ENCODE measurements around the gene PRSS53. TPM values are rescaled to one million over a fixed set of nuclear protein-coding genes. Genes with fewer than 3 reads are reported as not detected.
A peak's percentile ranks its signal among the peaks of the same experiment; 100 is the strongest.

PRSS53 gene
- total RNA-seq, 2 experiments from 2014 or later = 4.7 to 4.9 TPM

GRCh38 chr16:31063843-31064611 lies 24.7 kb downstream of the PRSS53 start:
- Mint-ChIP-seq H3K9me3 (no peaks in the 10 kb centered on the region), H3K4me3 (peak overlapping the region; percentile 66), H3K27me3 (no peaks in the 10 kb centered on the region), H3K4me1 (peaks cover 43% of the 10 kb centered on the region), H3K27ac (peak overlapping the region; percentile 93), H3K36me3 (ENCODE audit: low read depth) (peaks cover 44% of the 10 kb centered on the region)
- DNase-seq = peak; percentile 54
- POLR2A ChIA-PET = interaction anchor here (0.9 to 3.2 kb wide), 6 partner anchors 10 to 116 kb away, joined by 3 to 34 read pairs (median 4); partner anchors contain the start of genes FUS, KAT8, VKORC1 and ZNF646
- CTCF ChIA-PET = interaction anchor here (1.1 to 1.9 kb wide), 3 partner anchors 10 to 78 kb away, joined by 3 to 6 read pairs (median 3); partner anchors contain the start of genes ZNF646 and ZNF668

GRCh38 chr16:31063495-31063842 lies 25.3 kb downstream of the PRSS53 start:
- peak overlapping the region; percentile 66 for H3K4me3 Mint-ChIP-seq
- H3K27ac Mint-ChIP-seq = peak overlapping the region; percentile 93
- H3K36me3 Mint-ChIP-seq (ENCODE audit: low read depth) = peaks cover 44% of the 10 kb centered on the region
- H3K27me3 Mint-ChIP-seq = no peaks in the 10 kb centered on the region
- ChIA-PET CTCF (interaction anchor here (1.2 kb wide), 1 partner anchor 14 kb away, joined by 3 read pairs; no protein-coding TSS in a partner anchor), POLR2A (interaction anchor here (0.9 to 3.2 kb wide), 6 partner anchors 10 to 116 kb away, joined by 3 to 34 read pairs (median 4); partner anchors contain the start of genes FUS, KAT8, VKORC1 and ZNF646)
- DNase-seq = no peak
- H3K9me3 Mint-ChIP-seq = no peaks in the 10 kb centered on the region
- H3K4me1 Mint-ChIP-seq = peaks cover 43% of the 10 kb centered on the region

- no peaks in the 10 kb centered on the region for H3K9me3 Mint-ChIP-seq
- no peak for DNase-seq
- no peak overlapping the region for H3K4me3 Mint-ChIP-seq
- H3K27ac Mint-ChIP-seq = no peak overlapping the region
- H3K27me3 Mint-ChIP-seq = no peaks in the 10 kb centered on the region
- ChIA-PET POLR2A (no interaction called here), CTCF (interaction anchor here (0.7 kb wide), 1 partner anchor 80 kb away, joined by 5 read pairs; no protein-coding TSS in a partner anchor)
- H3K4me1 Mint-ChIP-seq = peaks cover 41% of the 10 kb centered on the region
- peaks cover 44% of the 10 kb centered on the region for H3K36me3 Mint-ChIP-seq (ENCODE audit: low read depth)
Measured at GRCh38 chr16:31061813-31062440, 26.8 kb downstream of the PRSS53 start.

- H3K27ac Mint-ChIP-seq = no peak overlapping the region
- H3K4me3 Mint-ChIP-seq = no peak overlapping the region
- ChIA-PET CTCF (no interaction called here), POLR2A (no interaction called here)
- H3K9me3 Mint-ChIP-seq = no peaks in the 10 kb centered on the region
- no peaks in the 10 kb centered on the region for H3K27me3 Mint-ChIP-seq
- peaks cover 36% of the 10 kb centered on the region for H3K4me1 Mint-ChIP-seq
- H3K36me3 Mint-ChIP-seq (ENCODE audit: low read depth) = peaks cover 44% of the 10 kb centered on the region
- DNase-seq = no peak
Measured at GRCh38 chr16:31061126-31061812, 27.5 kb downstream of the PRSS53 start.

GRCh38 chr16:31055613-31056012 lies 33.1 kb downstream of the PRSS53 start:
- Mint-ChIP-seq H3K4me1 (peaks cover 20% of the 10 kb centered on the region), H3K36me3 (ENCODE audit: low read depth) (peaks cover 8% of the 10 kb centered on the region), H3K27me3 (peaks cover 2% of the 10 kb centered on the region), H3K27ac (no peak overlapping the region), H3K4me3 (no peak overlapping the region), H3K9me3 (no peaks in the 10 kb centered on the region)
- DNase-seq = no peak
- CTCF ChIA-PET = interaction anchor here (0.9 kb wide), 1 partner anchor 236 kb away, joined by 5 read pairs; no protein-coding TSS in a partner anchor
- POLR2A ChIA-PET = interaction anchor here (0.9 kb wide), 1 partner anchor 18 kb away, joined by 4 read pairs; the partner anchor contains the start of gene ZNF668

- no peak overlapping the region for H3K27ac Mint-ChIP-seq
- DNase-seq = no peak
Measured at GRCh38 chr16:31052114-31052513, 36.6 kb downstream of the PRSS53 start.

GRCh38 chr16:31050280-31051030 lies 38.3 kb downstream of the PRSS53 start:
- DNase-seq = no peak
- POLR2A ChIA-PET = interaction anchor here (1.0 kb wide), 1 partner anchor 24 kb away, joined by 3 read pairs; the partner anchor contains the start of genes ZNF646 and ZNF668
- Mint-ChIP-seq H3K36me3 (ENCODE audit: low read depth) (no peaks in the 10 kb centered on the region), H3K27ac (no peak overlapping the region), H3K4me3 (no peak overlapping the region), H3K9me3 (no peaks in the 10 kb centered on the region), H3K27me3 (peaks cover 2% of the 10 kb centered on the region), H3K4me1 (peaks cover 20% of the 10 kb centered on the region)
- CTCF ChIA-PET = interaction anchor here (0.6 to 0.7 kb wide), 3 partner anchors 92 to 817 kb away, joined by 3 to 4 read pairs (median 3); partner anchors contain the start of gene PRR14

More at GRCh38 chr16:31052114-31052513, 36.6 kb downstream of the PRSS53 start:
- Mint-ChIP-seq H3K9me3 (no peaks in the 10 kb centered on the region), H3K4me1 (peaks cover 20% of the 10 kb centered on the region), H3K36me3 (ENCODE audit: low read depth) (no peaks in the 10 kb centered on the region), H3K4me3 (no peak overlapping the region), H3K27me3 (peaks cover 2% of the 10 kb centered on the region)
- POLR2A ChIA-PET = interaction anchor here (1.3 kb wide), 1 partner anchor 13 kb away, joined by 3 read pairs; no protein-coding TSS in a partner anchor
- CTCF ChIA-PET = interaction anchor here (0.7 kb wide), 1 partner anchor 21 kb away, joined by 3 read pairs; no protein-coding TSS in a partner anchor

- H3K27ac Mint-ChIP-seq = no peak overlapping the region
- DNase-seq = no peak
- ChIA-PET CTCF (no interaction called here), POLR2A (interaction anchor here (0.5 kb wide), 1 partner anchor 361 kb away, joined by 3 read pairs; no protein-coding TSS in a partner anchor)
- H3K9me3 Mint-ChIP-seq = no peaks in the 10 kb centered on the region
- H3K4me1 Mint-ChIP-seq = no peaks in the 10 kb centered on the region
- no peak overlapping the region for H3K4me3 Mint-ChIP-seq
- no peaks in the 10 kb centered on the region for H3K27me3 Mint-ChIP-seq
- peaks cover 12% of the 10 kb centered on the region for H3K36me3 Mint-ChIP-seq (ENCODE audit: low read depth)
Measured at GRCh38 chr16:31043898-31044481, 44.8 kb downstream of the PRSS53 start.

GRCh38 chr16:31043352-31043751 lies 45.4 kb downstream of the PRSS53 start:
- Mint-ChIP-seq H3K36me3 (ENCODE audit: low read depth) (peaks cover 18% of the 10 kb centered on the region), H3K27ac (no peak overlapping the region), H3K4me1 (no peaks in the 10 kb centered on the region), H3K27me3 (no peaks in the 10 kb centered on the region), H3K9me3 (no peaks in the 10 kb centered on the region), H3K4me3 (no peak overlapping the region)
- ChIA-PET CTCF (no interaction called here), POLR2A (interaction anchor here (0.5 kb wide), 1 partner anchor 360 kb away, joined by 3 read pairs; no protein-coding TSS in a partner anchor)
- no peak for DNase-seq

GRCh38 chr16:31042866-31043265 lies 45.9 kb downstream of the PRSS53 start:
- peaks cover 21% of the 10 kb centered on the region for H3K36me3 Mint-ChIP-seq (ENCODE audit: low read depth)
- H3K4me3 Mint-ChIP-seq = no peak overlapping the region
- no peak overlapping the region for H3K27ac Mint-ChIP-seq
- no peaks in the 10 kb centered on the region for H3K27me3 Mint-ChIP-seq
- no peaks in the 10 kb centered on the region for H3K9me3 Mint-ChIP-seq
- CTCF ChIA-PET = interaction anchor here (1.5 kb wide), 1 partner anchor 53 kb away, joined by 3 read pairs; no protein-coding TSS in a partner anchor
- DNase-seq = no peak
- POLR2A ChIA-PET = no interaction called here
- no peaks in the 10 kb centered on the region for H3K4me1 Mint-ChIP-seq

GRCh38 chr16:31038993-31039392 lies 49.8 kb downstream of the PRSS53 start:
- POLR2A ChIA-PET = no interaction called here

More at GRCh38 chr16:31038993-31039392, 49.8 kb downstream of the PRSS53 start:
- Mint-ChIP-seq H3K27ac (peak overlapping the region; percentile 44), H3K9me3 (no peaks in the 10 kb centered on the region), H3K4me3 (no peak overlapping the region), H3K36me3 (ENCODE audit: low read depth) (peaks cover 44% of the 10 kb centered on the region), H3K4me1 (peaks cover 11% of the 10 kb centered on the region), H3K27me3 (no peaks in the 10 kb centered on the region)
- CTCF ChIA-PET = interaction anchor here (1.8 kb wide), 1 partner anchor 103 kb away, joined by 3 read pairs; no protein-coding TSS in a partner anchor
- no peak for DNase-seq

All from activated CD4-positive, alpha-beta memory T cell treated with anti-CD3 and anti-CD28 coated beads, Interleukin-2, amount 10 ng/mL, durations not matched to agents 7 days and 5 days (primary cell).